T-helper 17 cell (primary cell): ENCODE measurements around the gene FAM161A. TPM values are rescaled to one million over a fixed set of nuclear protein-coding genes. Genes with fewer than 3 reads are reported as not detected.
"Not testable (repeated sequence)": the region's sequence is repeated elsewhere in the genome, so short reads cannot be mapped to it uniquely, and the experiment has no call there.

ENCODE experiments used
- ATAC-seq: fragments of 150-1000 bp; cut with Tn5 transposase; 2 replicates; pipeline ENCODE4 v1.10.0; 2021; ENCODE audit warnings: mild to moderate bottlenecking, moderate library complexity
- DNase-seq, 3 donors: peaks; one replicate each; pipeline versions ENCODE4 v3.0.0 to v3.0.0-alpha.2; 2020 to 2021
- H3K9me3 ChIP-seq: one replicate; pipeline ENCODE4 v1.7.0; 2013; ENCODE audit warnings: low read length, mild to moderate bottlenecking; ENCODE audit not compliant: control insufficient read depth, poor library complexity, severe bottlenecking
- H3K27ac Mint-ChIP-seq: one replicate; pipeline ENCODE4 v1.8.0; 2022; ENCODE audit warnings: mild to moderate bottlenecking, moderate library complexity, mixed read lengths
- H3K27me3 Mint-ChIP-seq: one replicate; pipeline ENCODE4 v1.8.0; 2022; ENCODE audit warnings: mixed read lengths
- H3K36me3 Mint-ChIP-seq: one replicate; pipeline ENCODE4 v1.8.0; 2022; ENCODE audit warnings: low read depth, mixed read lengths
- H3K4me1 Mint-ChIP-seq: one replicate; pipeline ENCODE4 v1.8.0; 2022; ENCODE audit warnings: mild to moderate bottlenecking, mixed read lengths
- H3K4me3 Mint-ChIP-seq: one replicate; pipeline ENCODE4 v1.8.0; 2022; ENCODE audit warnings: mild to moderate bottlenecking, moderate library complexity, mixed read lengths
- total RNA-seq, 4 donors: library from RNA in 2 of 4; stranded (reverse) in 2 of 4; gene quantifications; one replicate each; pipeline ENCODE4 v1.2.3 and lab custom pipeline; 2022 to 2026

Gene FAM161A
- total RNA-seq, 2 donors from 2014 or later: 1.5 to 2.1 TPM

DNA sequence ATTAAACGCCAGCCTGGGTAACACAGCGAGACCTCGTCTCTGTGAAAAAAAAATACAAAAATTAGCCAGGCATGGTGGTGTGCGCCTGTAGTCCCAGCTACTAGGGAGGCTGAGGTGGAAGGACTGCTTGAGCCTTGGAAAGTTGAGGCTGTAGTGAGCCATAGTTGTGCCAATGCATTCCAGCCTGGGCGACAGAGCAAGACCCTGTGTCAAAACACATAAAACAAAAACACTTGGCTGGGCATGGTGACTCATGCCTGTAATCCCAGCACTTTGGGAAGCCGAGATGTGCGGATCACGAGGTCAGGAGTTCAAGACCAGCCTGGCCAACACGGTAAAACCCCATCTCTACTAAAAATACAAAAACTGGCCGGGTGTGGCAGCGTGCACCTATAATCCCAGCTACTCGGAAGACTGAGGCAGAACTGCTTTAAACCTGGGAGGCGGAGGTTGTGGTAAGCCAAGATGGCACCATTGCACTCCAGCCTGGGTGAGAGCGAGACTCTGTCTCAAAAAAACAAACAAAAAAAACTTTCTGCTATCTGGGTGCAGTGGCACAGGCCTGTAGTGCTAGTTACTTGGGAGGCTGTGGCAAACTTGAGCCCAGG lies 12.7 kb upstream of the FAM161A start:
- DNase-seq, H3K27ac Mint-ChIP-seq, H3K9me3 ChIP-seq, H3K27me3 Mint-ChIP-seq, ATAC-seq, H3K4me1 Mint-ChIP-seq: not testable (repeated sequence)
- H3K4me3 Mint-ChIP-seq: peak overlapping the region; percentile 12
- peaks cover 13% of the 10 kb centered on the region for H3K36me3 Mint-ChIP-seq

DNA sequence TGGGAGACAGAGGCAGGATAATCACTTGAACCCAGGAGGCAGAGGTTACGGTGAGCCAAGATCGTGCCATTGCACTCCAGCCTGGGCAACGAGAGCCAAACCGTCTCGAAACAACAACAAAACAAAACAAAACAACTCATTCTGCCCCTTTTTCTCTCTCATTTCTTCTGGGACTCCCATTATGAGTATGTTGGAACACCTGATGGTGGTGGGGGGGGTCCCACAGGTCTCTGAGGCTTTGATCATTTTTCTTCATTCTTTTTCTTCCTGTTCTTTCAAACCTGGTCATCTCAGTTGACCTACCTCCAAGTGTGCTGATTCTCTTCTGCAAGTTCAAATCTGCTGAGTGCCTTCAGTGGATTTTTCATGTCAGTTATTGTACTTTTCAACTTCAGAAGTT lies 8.2 kb upstream of the FAM161A start:
- H3K4me1 Mint-ChIP-seq: peaks cover 2% of the 10 kb centered on the region
- DNase-seq (no peak), ATAC-seq (no peak)
- no peaks in the 10 kb centered on the region for H3K9me3 ChIP-seq
- peaks cover 7% of the 10 kb centered on the region for H3K36me3 Mint-ChIP-seq
- no peaks in the 10 kb centered on the region for H3K27me3 Mint-ChIP-seq
- no peak overlapping the region for H3K4me3 Mint-ChIP-seq
- H3K27ac Mint-ChIP-seq: no peak overlapping the region

DNA sequence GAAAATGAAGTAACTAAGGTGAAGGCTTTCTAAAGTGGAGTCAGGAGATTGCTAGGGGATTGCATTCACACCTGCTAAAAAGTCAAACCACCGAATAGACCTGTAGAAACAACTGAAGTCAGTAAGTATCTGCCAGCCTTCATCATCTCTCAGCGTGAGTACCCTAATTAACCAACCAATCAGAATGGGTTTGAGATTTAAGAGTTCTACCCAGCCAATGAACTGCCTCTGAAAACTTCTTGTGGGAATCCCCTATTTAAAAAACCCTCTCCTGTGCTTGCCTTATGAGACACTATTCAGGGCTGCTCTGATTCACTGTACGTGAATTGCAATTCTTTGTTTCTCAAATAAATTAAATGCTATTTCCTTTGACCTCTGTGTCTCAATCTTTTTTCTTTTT lies 3.4 kb upstream of the FAM161A start:
- DNase-seq: no peak

DNA sequence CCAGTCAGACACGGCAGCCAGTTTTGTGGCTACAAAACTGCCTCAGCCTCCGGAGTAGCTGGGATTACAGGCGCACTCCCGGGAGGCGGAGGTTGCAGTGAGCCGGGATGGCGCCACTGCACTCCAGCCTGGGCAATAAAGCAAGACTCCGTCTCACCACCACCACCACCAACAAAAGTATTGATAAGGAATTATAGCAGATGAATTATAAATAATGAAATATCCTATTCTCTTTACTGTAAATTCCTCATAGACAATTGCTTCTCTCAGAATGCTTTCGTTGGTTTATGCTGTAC lies 1.4 kb upstream of the FAM161A start:
- DNase-seq: no peak
- Mint-ChIP-seq H3K4me1 (peaks cover 17% of the 10 kb centered on the region), H3K27ac (peak overlapping the region; percentile 96), H3K4me3 (peak overlapping the region; percentile 99), H3K36me3 (no peaks in the 10 kb centered on the region), H3K27me3 (no peaks in the 10 kb centered on the region)
- no peak for ATAC-seq
- H3K9me3 ChIP-seq: no peaks in the 10 kb centered on the region

More for the DNA sequence above, 3.4 kb upstream of the FAM161A start:
- Mint-ChIP-seq H3K36me3 (peaks cover 2% of the 10 kb centered on the region), H3K27me3 (no peaks in the 10 kb centered on the region), H3K4me3 (no peak overlapping the region), H3K27ac (no peak overlapping the region), H3K4me1 (peaks cover 17% of the 10 kb centered on the region)
- ATAC-seq: no peak
- H3K9me3 ChIP-seq: no peaks in the 10 kb centered on the region

DNA sequence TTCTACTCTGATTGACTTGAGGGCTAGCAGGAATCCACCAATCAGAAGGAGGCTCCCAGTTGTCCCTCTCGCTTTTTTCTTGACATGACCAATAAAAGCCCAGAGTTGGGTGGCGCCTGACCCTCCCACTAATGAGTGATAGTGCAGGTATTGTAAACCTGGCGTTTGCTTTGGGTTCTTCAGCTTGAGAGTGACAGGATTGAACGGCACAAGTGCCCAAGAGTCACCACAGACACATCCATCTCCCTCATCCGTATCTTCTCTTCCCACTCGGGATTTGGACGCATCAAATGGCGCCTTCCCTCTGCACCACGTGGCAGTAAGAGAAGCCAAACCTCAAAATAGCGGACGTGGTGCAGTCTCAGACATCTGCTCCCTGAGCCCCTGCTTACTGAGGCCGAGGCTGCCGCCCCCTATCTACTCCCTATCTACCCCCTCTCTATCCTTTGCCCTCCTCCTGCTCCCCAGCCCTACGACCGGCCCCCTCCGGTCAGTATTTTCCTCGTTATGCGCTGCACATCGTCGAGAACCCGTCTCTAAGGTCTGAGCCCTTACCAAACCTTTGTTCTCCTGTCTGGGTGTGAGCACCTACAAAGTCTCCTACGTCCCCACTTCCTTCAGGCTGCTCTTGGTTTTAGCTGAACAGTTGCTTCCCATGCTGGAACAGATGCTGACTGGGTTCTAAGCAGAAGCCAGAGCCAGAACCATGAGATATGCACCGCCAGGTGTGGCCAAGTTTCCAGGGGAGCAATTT lies 881 bp upstream of the FAM161A start:
- H3K4me3 Mint-ChIP-seq: peak overlapping the region; percentile 99
- no peaks in the 10 kb centered on the region for H3K27me3 Mint-ChIP-seq
- ATAC-seq: peak; percentile 94
- peaks cover 15% of the 10 kb centered on the region for H3K4me1 Mint-ChIP-seq
- no peaks in the 10 kb centered on the region for H3K9me3 ChIP-seq
- peak overlapping the region; percentile 96 for H3K27ac Mint-ChIP-seq
- H3K36me3 Mint-ChIP-seq: no peaks in the 10 kb centered on the region
- peak in 2 of 3 donors; percentile 77 to 84 for DNase-seq

DNA sequence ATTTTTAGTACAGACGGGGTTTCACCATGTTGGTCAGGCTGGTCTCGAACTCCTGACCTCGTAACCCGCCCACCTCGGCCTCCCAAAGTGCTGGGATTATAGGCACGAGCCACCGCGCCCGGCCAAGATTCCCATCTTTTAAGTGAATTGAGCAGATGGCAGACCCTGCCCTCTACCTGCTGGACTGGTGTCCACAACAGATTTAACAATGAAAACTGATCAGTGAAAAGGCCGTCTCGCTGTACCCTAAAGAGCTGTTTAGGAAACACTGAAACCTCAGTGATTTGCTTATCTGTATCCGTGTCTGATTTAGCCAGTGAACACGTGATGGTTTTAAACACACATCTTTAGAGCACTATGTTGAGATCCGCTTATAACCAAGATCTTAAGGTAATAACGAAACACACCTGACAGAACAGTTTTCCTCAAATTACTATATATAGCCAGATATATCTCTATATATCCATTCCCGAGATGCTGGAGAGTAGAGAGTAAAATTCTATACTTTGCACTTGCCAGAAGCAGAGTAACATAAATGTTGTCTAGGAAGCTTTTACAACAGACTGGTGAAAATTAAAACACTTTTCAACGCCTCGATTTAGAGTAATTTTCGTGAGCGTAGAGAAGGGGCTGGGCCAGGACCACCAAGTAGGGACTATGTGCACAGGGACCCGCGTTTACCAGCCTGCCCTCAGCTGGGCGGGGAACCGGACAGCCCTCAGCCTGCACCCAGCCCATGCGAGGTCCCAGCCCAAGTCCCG lies 594 bp downstream of the FAM161A start:
- ATAC-seq: peak; percentile 12
- Mint-ChIP-seq H3K36me3 (no peaks in the 10 kb centered on the region), H3K27ac (peak overlapping the region; percentile 96), H3K4me3 (peak overlapping the region; percentile 99), H3K27me3 (no peaks in the 10 kb centered on the region), H3K4me1 (peaks cover 15% of the 10 kb centered on the region)
- no peak for DNase-seq
- H3K9me3 ChIP-seq: no peaks in the 10 kb centered on the region

DNA sequence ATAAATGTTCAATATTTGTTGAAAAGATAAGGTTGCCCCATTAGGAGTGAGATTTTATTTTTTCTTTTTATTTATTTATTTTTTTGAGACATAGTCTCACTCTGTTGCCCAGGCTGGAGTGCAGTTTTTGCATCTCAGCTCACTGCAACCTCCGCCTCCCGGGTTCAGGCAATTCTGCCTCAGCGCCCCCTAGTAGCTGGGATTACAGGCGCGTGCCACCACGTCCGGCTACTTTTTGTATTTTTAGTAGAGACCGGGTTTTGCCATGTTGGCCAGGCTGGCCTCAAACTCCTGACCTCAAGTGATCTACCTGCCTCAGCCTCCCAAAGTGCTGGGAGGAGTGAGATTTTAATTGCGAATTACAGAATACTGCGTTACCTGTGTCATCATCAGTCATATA lies 2.6 kb downstream of the FAM161A start:
- not testable (repeated sequence) for H3K4me3 Mint-ChIP-seq, H3K27me3 Mint-ChIP-seq, ATAC-seq, H3K9me3 ChIP-seq, DNase-seq, H3K27ac Mint-ChIP-seq, H3K36me3 Mint-ChIP-seq
- peaks cover 13% of the 10 kb centered on the region for H3K4me1 Mint-ChIP-seq

DNA sequence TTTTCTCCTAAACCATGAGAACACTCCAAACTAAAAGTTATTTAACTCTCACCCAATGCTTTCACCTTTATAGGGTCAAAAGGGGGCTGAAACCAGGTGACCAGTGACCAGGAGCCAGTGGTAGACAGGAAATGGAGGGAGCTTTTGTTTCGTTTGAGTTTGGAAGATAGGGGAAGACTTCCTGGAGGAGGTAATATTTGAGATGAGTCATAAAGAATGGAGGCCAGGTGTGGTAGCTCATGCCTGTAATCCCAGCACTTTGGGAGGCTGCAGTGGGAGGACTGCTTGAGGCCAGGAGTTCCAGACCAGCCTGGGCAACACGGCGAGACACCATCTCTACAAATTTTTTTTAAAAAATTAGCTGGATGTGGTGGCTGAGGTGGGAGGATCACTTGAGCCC lies 8.5 kb downstream of the FAM161A start:
- peaks cover 6% of the 10 kb centered on the region for H3K36me3 Mint-ChIP-seq
- H3K4me3 Mint-ChIP-seq: no peak overlapping the region
- H3K27me3 Mint-ChIP-seq: no peaks in the 10 kb centered on the region
- H3K4me1 Mint-ChIP-seq: peaks cover 5% of the 10 kb centered on the region
- H3K27ac Mint-ChIP-seq: no peak overlapping the region
- H3K9me3 ChIP-seq: no peaks in the 10 kb centered on the region
- ATAC-seq (no peak), DNase-seq (no peak)

DNA sequence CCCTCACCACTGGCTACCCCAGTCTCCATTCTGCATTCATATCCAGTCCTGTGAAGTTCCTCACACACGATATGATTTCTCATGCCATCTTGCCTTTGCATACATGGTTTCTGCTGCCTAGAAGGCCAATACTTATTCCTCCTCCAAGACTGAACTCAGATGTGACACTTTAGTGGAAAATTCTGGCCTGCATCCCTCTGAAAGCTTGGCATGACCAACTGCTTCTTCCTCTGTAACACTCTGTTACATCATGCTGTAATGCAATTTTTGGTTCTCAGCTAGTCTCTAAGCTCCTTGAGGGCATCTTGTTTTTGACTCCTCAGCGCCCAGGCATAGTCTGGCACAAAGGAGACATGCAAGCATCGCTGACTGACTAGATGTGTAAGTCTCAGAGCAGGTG lies 12.6 kb downstream of the FAM161A start:
- Mint-ChIP-seq H3K4me3 (no peak overlapping the region), H3K36me3 (peaks cover 6% of the 10 kb centered on the region), H3K27me3 (no peaks in the 10 kb centered on the region), H3K4me1 (peaks cover 5% of the 10 kb centered on the region), H3K27ac (no peak overlapping the region)
- H3K9me3 ChIP-seq: no peaks in the 10 kb centered on the region
- DNase-seq: no peak
- no peak for ATAC-seq

DNA sequence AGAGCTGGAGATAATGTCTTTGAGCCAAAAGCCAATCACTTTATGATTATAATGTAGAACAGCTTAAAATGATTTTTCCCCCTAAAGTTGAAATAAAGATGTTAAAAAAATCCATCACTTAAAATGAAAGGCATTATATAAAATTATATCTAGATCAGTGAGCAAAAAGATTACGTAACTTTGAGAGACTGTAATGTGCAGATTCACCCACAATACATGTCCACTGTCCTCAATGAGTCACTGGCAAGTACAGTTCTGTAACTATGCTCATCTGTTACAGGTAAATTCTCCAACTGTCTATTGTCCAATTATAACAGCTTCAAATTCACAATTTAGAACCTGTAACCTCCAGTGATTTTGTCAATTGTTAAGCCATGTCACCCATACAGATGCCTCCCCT lies 19.0 kb downstream of the FAM161A start:
- no peaks in the 10 kb centered on the region for H3K9me3 ChIP-seq
- H3K27ac Mint-ChIP-seq: no peak overlapping the region
- ATAC-seq: no peak
- H3K4me3 Mint-ChIP-seq: no peak overlapping the region
- H3K27me3 Mint-ChIP-seq: no peaks in the 10 kb centered on the region
- H3K36me3 Mint-ChIP-seq: peaks cover 2% of the 10 kb centered on the region
- no peak for DNase-seq
- no peaks in the 10 kb centered on the region for H3K4me1 Mint-ChIP-seq

DNA sequence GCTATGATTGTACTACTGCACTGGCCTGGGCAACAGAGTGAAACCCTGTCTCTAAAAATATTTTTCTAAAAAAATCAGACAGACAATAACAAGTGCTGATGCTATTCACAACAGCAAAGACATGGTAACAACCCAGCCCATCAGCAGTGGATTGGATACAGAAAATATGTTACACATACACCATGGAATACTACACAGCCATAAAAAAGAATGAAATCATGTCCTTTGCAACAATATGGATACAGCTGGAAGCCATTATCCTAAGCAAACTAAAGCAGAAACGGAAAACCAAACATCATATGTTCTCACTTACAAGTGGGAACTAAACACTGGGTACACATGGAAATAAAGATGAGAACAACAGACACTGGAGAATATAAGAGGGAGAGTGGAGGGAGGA lies 19.9 kb downstream of the FAM161A start:
- Mint-ChIP-seq H3K27ac (no peak overlapping the region), H3K4me3 (no peak overlapping the region), H3K4me1 (no peaks in the 10 kb centered on the region), H3K27me3 (no peaks in the 10 kb centered on the region), H3K36me3 (peaks cover 2% of the 10 kb centered on the region)
- DNase-seq (no peak), ATAC-seq (no peak)
- no peaks in the 10 kb centered on the region for H3K9me3 ChIP-seq

DNA sequence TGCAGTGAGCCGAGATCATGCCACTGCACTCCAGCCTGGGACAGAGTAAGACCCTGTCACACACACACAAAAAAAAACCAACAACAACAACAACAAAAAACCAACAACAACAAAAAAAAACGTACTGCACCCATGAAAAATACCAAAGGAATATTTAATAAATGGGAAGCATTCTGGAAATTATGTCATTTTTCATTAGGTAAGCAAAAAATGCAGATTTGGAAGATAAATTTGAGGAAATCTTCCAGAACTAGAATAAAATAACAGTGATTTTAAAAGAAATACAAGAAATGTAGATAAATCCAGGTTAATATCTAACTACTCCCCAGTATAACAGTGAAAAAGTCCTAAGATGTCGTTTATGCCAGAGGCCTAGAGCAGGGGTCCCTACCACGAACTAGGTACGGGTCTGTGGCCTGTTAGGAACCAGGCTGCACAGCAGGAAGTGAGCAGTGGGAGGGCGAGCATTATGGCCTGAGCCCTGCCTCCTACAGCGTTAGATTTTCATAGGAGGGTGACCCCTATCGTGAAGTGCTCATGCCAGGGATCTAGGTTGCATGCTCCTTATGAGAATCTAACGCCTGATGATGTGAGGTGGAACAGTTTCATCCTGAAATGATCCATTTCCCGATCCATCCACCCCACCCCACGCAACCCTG lies 21.5 kb downstream of the FAM161A start:
- no peaks in the 10 kb centered on the region for H3K4me1 Mint-ChIP-seq
- no peak overlapping the region for H3K27ac Mint-ChIP-seq
- DNase-seq (no peak), ATAC-seq (no peak)
- no peaks in the 10 kb centered on the region for H3K27me3 Mint-ChIP-seq
- no peaks in the 10 kb centered on the region for H3K9me3 ChIP-seq
- no peak overlapping the region for H3K4me3 Mint-ChIP-seq
- H3K36me3 Mint-ChIP-seq: peaks cover 2% of the 10 kb centered on the region

DNA sequence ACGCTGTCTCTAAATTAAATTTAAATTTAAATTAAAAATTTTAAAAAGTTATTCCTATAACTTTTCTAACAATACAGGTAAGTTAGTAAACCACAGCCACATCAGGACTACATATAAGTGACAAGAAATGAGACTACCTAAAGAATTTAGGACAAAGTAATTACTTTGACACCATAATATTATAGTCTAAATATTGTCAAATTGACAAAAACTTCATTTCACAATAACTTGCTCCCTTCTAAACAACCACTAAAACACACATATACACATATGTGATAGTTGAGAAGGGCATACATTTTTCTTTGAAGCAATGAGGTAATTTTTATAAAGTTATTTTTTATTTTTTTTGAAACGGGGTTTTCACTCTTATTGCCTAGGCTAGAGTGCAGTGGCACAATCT lies 31.6 kb downstream of the FAM161A start:
- Mint-ChIP-seq H3K27me3 (peaks cover 5% of the 10 kb centered on the region), H3K4me1 (no peaks in the 10 kb centered on the region), H3K36me3 (no peaks in the 10 kb centered on the region), H3K4me3 (no peak overlapping the region), H3K27ac (no peak overlapping the region)
- ATAC-seq: no peak
- H3K9me3 ChIP-seq: no peaks in the 10 kb centered on the region
- DNase-seq: no peak
